Measurements from ENCODE around the gene SPATA13. TPM values are rescaled to one million over a fixed set of nuclear protein-coding genes. Genes with fewer than 3 reads are reported as not detected.

Gene SPATA13
- total RNA-seq, 1 experiment from 2014 or later = 21.4 TPM

- Histone ChIP-seq H3K27ac (ENCODE audit: low read depth, low read length) (no peak overlapping the region), H3K9ac (ENCODE audit: low read length) (no peak overlapping the region), H4K20me1 (ENCODE audit: insufficient read depth) (no peaks in the 10 kb centered on the region), H3K9me3 (ENCODE audit: control insufficient read depth in 1 of 2, insufficient read depth in 1 of 2, low read depth in 1 of 2, low read length in 2 of 2) (no peaks in the 10 kb centered on the region), H3K27me3 (ENCODE audit: insufficient read depth, low read length) (no peaks in the 10 kb centered on the region), H3K4me3 (replicated peaks in 1 of 2; ENCODE audit: low read depth in 1 of 2, low read length in 2 of 2) (no peak overlapping the region), H3K4me1 (ENCODE audit: control insufficient read depth in 1 of 2, insufficient read depth in 2 of 2, low read length in 2 of 2) (no peaks in the 10 kb centered on the region), H3K4me2 (ENCODE audit: low read length) (no peak overlapping the region), H3K36me3 (ENCODE audit: control insufficient read depth in 1 of 2, insufficient read depth in 2 of 2, low read length in 2 of 2) (no peaks in the 10 kb centered on the region), H2AFZ (ENCODE audit: low read depth, low read length, poor library complexity, severe bottlenecking) (no peak overlapping the region), H3K79me2 (ENCODE audit: insufficient read depth, low read length) (peaks cover 4% of the 10 kb centered on the region; the same call in 1 of the 2 replicates), H3K9me2 (ENCODE audit: insufficient read depth) (no peaks in the 10 kb centered on the region)
- no peak for DNase-seq (ENCODE audit: low read depth, low spot score)
- no TSS peak for BruUV-seq (replicated peaks)
- ChIA-PET RAD21 (ENCODE audit: low non-redundant PET in 1 of 2, low total read pairs in 2 of 2, uncharacterized antibody in 2 of 2, unreplicated experiment in 2 of 2) (no interaction called here), CTCF (interaction anchor here (1.2 kb wide), 1 partner anchor 35 kb away, joined by 4 read pairs; no protein-coding TSS in a partner anchor), POLR2A (no interaction called here)
- intact Hi-C loops (cut with micrococcal nuclease) = no loop called here
- no peak for TF ChIP-seq SIN3A (IDR thresholded peaks at IDR 0.05; ENCODE audit: low read depth)
- no peak for TF ChIP-seq ELF1 (IDR thresholded peaks at IDR 0.05; ENCODE audit: borderline replicate concordance, low read depth)
- no peak for TF ChIP-seq SRF (IDR thresholded peaks at IDR 0.05; ENCODE audit: low read depth)
- TF ChIP-seq ZFX (IDR thresholded peaks at IDR 0.05) = no peak
- no peak for TF ChIP-seq POLR2A (IDR thresholded peaks at IDR 0.05; ENCODE audit: borderline replicate concordance, extremely low read depth, insufficient read depth, insufficient read length)
- TF ChIP-seq EZH2 (IDR thresholded peaks at IDR 0.05) = no peak
- no peak for ATAC-seq
Observed at GRCh38 chr13:24263632-24264031, 103.1 kb downstream of the SPATA13 start.

- no peak overlapping the region for H3K4me2 ChIP-seq (ENCODE audit: low read length)
- DNase-seq (ENCODE audit: low read depth, low spot score) (no peak), ATAC-seq (no peak)
- ChIA-PET POLR2A (interaction anchor here (0.6 kb wide), 1 partner anchor 105 kb away, joined by 3 read pairs; the partner anchor contains the start of gene SPATA13), CTCF (no interaction called here), RAD21 (ENCODE audit: low non-redundant PET in 1 of 2, low total read pairs in 2 of 2, uncharacterized antibody in 2 of 2, unreplicated experiment in 2 of 2) (no interaction called here)
- H3K27ac ChIP-seq (ENCODE audit: low read depth, low read length) = no peak overlapping the region
- no peaks in the 10 kb centered on the region for H3K4me1 ChIP-seq (ENCODE audit: control insufficient read depth in 1 of 2, insufficient read depth in 2 of 2, low read length in 2 of 2)
- H3K79me2 ChIP-seq (ENCODE audit: insufficient read depth, low read length) = peaks cover 4% of the 10 kb centered on the region; the same call in 1 of the 2 replicates
- H3K9ac ChIP-seq (ENCODE audit: low read length) = no peak overlapping the region
- no peak overlapping the region for H2AFZ ChIP-seq (ENCODE audit: low read depth, low read length, poor library complexity, severe bottlenecking)
- no TSS peak for BruUV-seq (replicated peaks)
- no peak overlapping the region for H3K4me3 ChIP-seq (replicated peaks in 1 of 2; ENCODE audit: low read depth in 1 of 2, low read length in 2 of 2)
- no peaks in the 10 kb centered on the region for H3K9me3 ChIP-seq (ENCODE audit: control insufficient read depth in 1 of 2, insufficient read depth in 1 of 2, low read depth in 1 of 2, low read length in 2 of 2)
- H4K20me1 ChIP-seq (ENCODE audit: insufficient read depth) = no peaks in the 10 kb centered on the region
- intact Hi-C loops (cut with micrococcal nuclease) = no loop called here
- no peaks in the 10 kb centered on the region for H3K9me2 ChIP-seq (ENCODE audit: insufficient read depth)
- H3K36me3 ChIP-seq (ENCODE audit: control insufficient read depth in 1 of 2, insufficient read depth in 2 of 2, low read length in 2 of 2) = no peaks in the 10 kb centered on the region
- no peaks in the 10 kb centered on the region for H3K27me3 ChIP-seq (ENCODE audit: insufficient read depth, low read length)
- TF ChIP-seq ZFX (IDR thresholded peaks at IDR 0.05) (no peak), ZNF274 (IDR thresholded peaks at IDR 0.05; ENCODE audit: low read depth, low read length) (no peak), SP1 (IDR thresholded peaks at IDR 0.05; ENCODE audit: low read depth) (no peak), EZH2 (IDR thresholded peaks at IDR 0.05) (no peak), JUND (IDR thresholded peaks at IDR 0.05) (no peak), POLR2A (IDR thresholded peaks at IDR 0.05; ENCODE audit: borderline replicate concordance, extremely low read depth, insufficient read depth, insufficient read length) (no peak), TCF7L2 (IDR thresholded peaks at IDR 0.05; ENCODE audit: borderline replicate concordance, extremely low read depth, insufficient read depth, insufficient read length) (no peak), ZBTB33 (IDR thresholded peaks at IDR 0.05; ENCODE audit: extremely low read depth, insufficient replicate concordance, low read length) (no peak), SRF (IDR thresholded peaks at IDR 0.05; ENCODE audit: low read depth) (no peak), RAD21 (IDR thresholded peaks at IDR 0.05; ENCODE audit: low read depth) (no peak), EGR1 (IDR thresholded peaks at IDR 0.05; ENCODE audit: low read depth) (no peak), CEBPB (IDR thresholded peaks at IDR 0.05; ENCODE audit: low read depth) (no peak), POLR2AphosphoS5 (IDR thresholded peaks at IDR 0.05; ENCODE audit: low read depth, low read length) (no peak), CBX3 (IDR thresholded peaks at IDR 0.05; ENCODE audit: low read depth) (no peak), CTCF (IDR thresholded peaks at IDR 0.05 in 2 of 3, conservative IDR thresholded peaks at IDR 0.05 in 1 of 3; ENCODE audit: borderline replicate concordance in 1 of 3, insufficient read depth in 1 of 3, low read depth in 2 of 3, low read length in 2 of 3) (no peak), FOSL1 (IDR thresholded peaks at IDR 0.05; ENCODE audit: low read depth) (no peak)
Observed at GRCh38 chr13:24264976-24265375, 104.5 kb downstream of the SPATA13 start.

Data from HCT116 (cell line).